ENCODE results near the gene ABCG4.
A peak's percentile ranks its signal among the peaks of the same experiment; 100 is the strongest.

ABCG4 gene

GRCh38 chr11:119157063-119157462 is 8.2 kb downstream of the ABCG4 start:
- Histone ChIP-seq H3K4me3 (ENCODE audit: low read length in 2 of 2) (no peak overlapping the region), H3K79me1 (ENCODE audit: low read depth, low read length) (no peaks in the 10 kb centered on the region), H2AK5ac (ENCODE audit: low read depth, low read length) (no peak overlapping the region), H4K91ac (ENCODE audit: low read depth, low read length, poor library complexity) (no peak overlapping the region), H2AFZ (ENCODE audit: low read length) (no peak overlapping the region), H2BK120ac (ENCODE audit: low read depth, low read length) (no peak overlapping the region), H2BK5ac (ENCODE audit: low read length) (no peak overlapping the region), H3K9me3 (replicated peaks in 1 of 2; ENCODE audit: control insufficient read depth in 2 of 2, insufficient read depth in 1 of 2, low read depth in 1 of 2, low read length in 2 of 2) (no peaks in the 10 kb centered on the region), H3K4ac (ENCODE audit: low read length) (no peak overlapping the region), H3K27me3 (ENCODE audit: control insufficient read depth in 3 of 3, insufficient read depth in 3 of 3, low read depth in 1 of 3, low read length in 3 of 3) (peaks cover 0 to 81% (median 2%) of the 10 kb centered on the region in 3 experiments), H2BK12ac (ENCODE audit: low read length) (no peak overlapping the region), H3K23ac (ENCODE audit: low read depth, low read length, poor library complexity) (no peak overlapping the region), H3K9ac (ENCODE audit: low read depth, low read length, poor library complexity) (no peak overlapping the region), H3K27ac (replicated peaks; ENCODE audit: low read length) (no peak overlapping the region), H3K36me3 (replicated peaks in 1 of 2; ENCODE audit: control insufficient read depth in 2 of 2, insufficient read depth in 2 of 2, low read length in 2 of 2) (no peaks in the 10 kb centered on the region), H2BK15ac (ENCODE audit: low read length) (no peak overlapping the region), H3K4me1 (ENCODE audit: control insufficient read depth in 2 of 2, insufficient read depth in 1 of 2, low read depth in 1 of 2, low read length in 2 of 2) (peaks cover 0 to 3% of the 10 kb centered on the region in 2 donors), H3K4me2 (ENCODE audit: insufficient read depth, low read length, poor library complexity, severe bottlenecking) (no peak overlapping the region), H3K14ac (ENCODE audit: low read length) (no peak overlapping the region), H4K8ac (ENCODE audit: low read depth, low read length) (no peak overlapping the region), H3K18ac (ENCODE audit: low read length) (no peak overlapping the region)
- WGBS, 2 donors (ENCODE audit: extremely low coverage in 2 of 2, insufficient read length in 2 of 2, insufficient replicate concordance in 1 of 2): no CpG with 5 or more reads among the region's 3 CpGs
- no peak for DNase-seq (ENCODE audit: low spot score)

GRCh38 chr11:119158467-119158866 is 9.6 kb downstream of the ABCG4 start:
- H3K4me1 ChIP-seq (ENCODE audit: control insufficient read depth in 2 of 2, insufficient read depth in 1 of 2, low read depth in 1 of 2, low read length in 2 of 2): peaks cover 0 to 3% of the 10 kb centered on the region in 2 donors
- no peak overlapping the region for H3K4me2 ChIP-seq (ENCODE audit: insufficient read depth, low read length, poor library complexity, severe bottlenecking)
- H3K4me3 ChIP-seq (ENCODE audit: low read length in 2 of 2): peak overlapping the region in 1 of 2 donors; percentile 61
- no peak overlapping the region for H3K9ac ChIP-seq (ENCODE audit: low read depth, low read length, poor library complexity)
- no peak for DNase-seq (ENCODE audit: low spot score)
- H2BK5ac ChIP-seq (ENCODE audit: low read length): no peak overlapping the region
- H3K79me1 ChIP-seq (ENCODE audit: low read depth, low read length): no peaks in the 10 kb centered on the region
- H4K8ac ChIP-seq (ENCODE audit: low read depth, low read length): no peak overlapping the region
- no peak overlapping the region for H2AK5ac ChIP-seq (ENCODE audit: low read depth, low read length)
- no peak overlapping the region for H3K27ac ChIP-seq (replicated peaks; ENCODE audit: low read length)
- no CpG with 5 or more reads among the region's 13 CpGs for WGBS, 2 donors (ENCODE audit: extremely low coverage in 2 of 2, insufficient read length in 2 of 2, insufficient replicate concordance in 1 of 2)
- peaks cover 0 to 74% (median 0%) of the 10 kb centered on the region in 3 experiments for H3K27me3 ChIP-seq (ENCODE audit: control insufficient read depth in 3 of 3, insufficient read depth in 3 of 3, low read depth in 1 of 3, low read length in 3 of 3)
- H3K18ac ChIP-seq (ENCODE audit: low read length): no peak overlapping the region
- H2BK120ac ChIP-seq (ENCODE audit: low read depth, low read length): no peak overlapping the region
- no peak overlapping the region for H3K23ac ChIP-seq (ENCODE audit: low read depth, low read length, poor library complexity)
- H3K4ac ChIP-seq (ENCODE audit: low read length): no peak overlapping the region
- H2BK15ac ChIP-seq (ENCODE audit: low read length): no peak overlapping the region
- H3K9me3 ChIP-seq (replicated peaks in 1 of 2; ENCODE audit: control insufficient read depth in 2 of 2, insufficient read depth in 1 of 2, low read depth in 1 of 2, low read length in 2 of 2): no peaks in the 10 kb centered on the region
- no peak overlapping the region for H4K91ac ChIP-seq (ENCODE audit: low read depth, low read length, poor library complexity)
- no peaks in the 10 kb centered on the region for H3K36me3 ChIP-seq (replicated peaks in 1 of 2; ENCODE audit: control insufficient read depth in 2 of 2, insufficient read depth in 2 of 2, low read length in 2 of 2)
- no peak overlapping the region for H2BK12ac ChIP-seq (ENCODE audit: low read length)
- H3K14ac ChIP-seq (ENCODE audit: low read length): no peak overlapping the region
- H2AFZ ChIP-seq (ENCODE audit: low read length): no peak overlapping the region

GRCh38 chr11:119160151-119160550 is 11.3 kb downstream of the ABCG4 start:
- H3K4me1 ChIP-seq (ENCODE audit: control insufficient read depth in 2 of 2, insufficient read depth in 1 of 2, low read depth in 1 of 2, low read length in 2 of 2): no peaks in the 10 kb centered on the region
- H3K79me1 ChIP-seq (ENCODE audit: low read depth, low read length): no peaks in the 10 kb centered on the region
- no peak overlapping the region for H2BK15ac ChIP-seq (ENCODE audit: low read length)
- H4K91ac ChIP-seq (ENCODE audit: low read depth, low read length, poor library complexity): no peak overlapping the region
- no peak overlapping the region for H2BK120ac ChIP-seq (ENCODE audit: low read depth, low read length)
- H3K9me3 ChIP-seq (replicated peaks in 1 of 2; ENCODE audit: control insufficient read depth in 2 of 2, insufficient read depth in 1 of 2, low read depth in 1 of 2, low read length in 2 of 2): no peaks in the 10 kb centered on the region
- no peak for DNase-seq (ENCODE audit: low spot score)
- no peak overlapping the region for H3K4ac ChIP-seq (ENCODE audit: low read length)
- no peak overlapping the region for H2BK5ac ChIP-seq (ENCODE audit: low read length)
- no peak overlapping the region for H3K27ac ChIP-seq (replicated peaks; ENCODE audit: low read length)
- peak overlapping the region; percentile 2 for H3K18ac ChIP-seq (ENCODE audit: low read length)
- H3K23ac ChIP-seq (ENCODE audit: low read depth, low read length, poor library complexity): peak overlapping the region; percentile 19
- no peak overlapping the region for H2AFZ ChIP-seq (ENCODE audit: low read length)
- no peak overlapping the region for H2BK12ac ChIP-seq (ENCODE audit: low read length)
- no CpG with 5 or more reads among the region's 9 CpGs for WGBS, 2 donors (ENCODE audit: extremely low coverage in 2 of 2, insufficient read length in 2 of 2, insufficient replicate concordance in 1 of 2)
- no peak overlapping the region for H3K4me3 ChIP-seq (ENCODE audit: low read length in 2 of 2)
- no peak overlapping the region for H3K9ac ChIP-seq (ENCODE audit: low read depth, low read length, poor library complexity)
- peak overlapping the region; percentile 63 for H2AK5ac ChIP-seq (ENCODE audit: low read depth, low read length)
- H4K8ac ChIP-seq (ENCODE audit: low read depth, low read length): no peak overlapping the region
- H3K27me3 ChIP-seq (ENCODE audit: control insufficient read depth in 3 of 3, insufficient read depth in 3 of 3, low read depth in 1 of 3, low read length in 3 of 3): peaks cover 0 to 62% (median 0%) of the 10 kb centered on the region in 3 experiments
- no peak overlapping the region for H3K14ac ChIP-seq (ENCODE audit: low read length)
- H3K36me3 ChIP-seq (replicated peaks in 1 of 2; ENCODE audit: control insufficient read depth in 2 of 2, insufficient read depth in 2 of 2, low read length in 2 of 2): no peaks in the 10 kb centered on the region
- H3K4me2 ChIP-seq (ENCODE audit: insufficient read depth, low read length, poor library complexity, severe bottlenecking): no peak overlapping the region

- Histone ChIP-seq H3K36me3 (replicated peaks in 1 of 2; ENCODE audit: control insufficient read depth in 2 of 2, insufficient read depth in 2 of 2, low read length in 2 of 2) (no peaks in the 10 kb centered on the region), H3K27ac (replicated peaks; ENCODE audit: low read length) (no peak overlapping the region), H3K79me1 (ENCODE audit: low read depth, low read length) (no peaks in the 10 kb centered on the region), H3K23ac (ENCODE audit: low read depth, low read length, poor library complexity) (no peak overlapping the region), H3K14ac (ENCODE audit: low read length) (no peak overlapping the region), H3K9ac (ENCODE audit: low read depth, low read length, poor library complexity) (no peak overlapping the region), H4K91ac (ENCODE audit: low read depth, low read length, poor library complexity) (no peak overlapping the region), H2BK12ac (ENCODE audit: low read length) (no peak overlapping the region), H2AFZ (ENCODE audit: low read length) (no peak overlapping the region), H3K4me3 (ENCODE audit: low read length in 2 of 2) (no peak overlapping the region), H3K27me3 (ENCODE audit: control insufficient read depth in 3 of 3, insufficient read depth in 3 of 3, low read depth in 1 of 3, low read length in 3 of 3) (peaks cover 0 to 46% (median 0%) of the 10 kb centered on the region in 3 experiments), H2BK15ac (ENCODE audit: low read length) (no peak overlapping the region), H3K4ac (ENCODE audit: low read length) (no peak overlapping the region), H3K4me2 (ENCODE audit: insufficient read depth, low read length, poor library complexity, severe bottlenecking) (no peak overlapping the region), H2BK120ac (ENCODE audit: low read depth, low read length) (no peak overlapping the region), H2AK5ac (ENCODE audit: low read depth, low read length) (no peak overlapping the region), H3K18ac (ENCODE audit: low read length) (no peak overlapping the region), H3K9me3 (replicated peaks in 1 of 2; ENCODE audit: control insufficient read depth in 2 of 2, insufficient read depth in 1 of 2, low read depth in 1 of 2, low read length in 2 of 2) (no peaks in the 10 kb centered on the region), H4K8ac (ENCODE audit: low read depth, low read length) (no peak overlapping the region), H3K4me1 (ENCODE audit: control insufficient read depth in 2 of 2, insufficient read depth in 1 of 2, low read depth in 1 of 2, low read length in 2 of 2) (peaks cover 0 to 1% of the 10 kb centered on the region in 2 donors), H2BK5ac (ENCODE audit: low read length) (no peak overlapping the region)
- no CpG with 5 or more reads among the region's 8 CpGs for WGBS, 2 donors (ENCODE audit: extremely low coverage in 2 of 2, insufficient read length in 2 of 2, insufficient replicate concordance in 1 of 2)
- DNase-seq (ENCODE audit: low spot score): no peak
Measured at GRCh38 chr11:119161871-119162270, 13.0 kb downstream of the ABCG4 start.
